Measurements from ENCODE around the gene MKKS.

DNA sequence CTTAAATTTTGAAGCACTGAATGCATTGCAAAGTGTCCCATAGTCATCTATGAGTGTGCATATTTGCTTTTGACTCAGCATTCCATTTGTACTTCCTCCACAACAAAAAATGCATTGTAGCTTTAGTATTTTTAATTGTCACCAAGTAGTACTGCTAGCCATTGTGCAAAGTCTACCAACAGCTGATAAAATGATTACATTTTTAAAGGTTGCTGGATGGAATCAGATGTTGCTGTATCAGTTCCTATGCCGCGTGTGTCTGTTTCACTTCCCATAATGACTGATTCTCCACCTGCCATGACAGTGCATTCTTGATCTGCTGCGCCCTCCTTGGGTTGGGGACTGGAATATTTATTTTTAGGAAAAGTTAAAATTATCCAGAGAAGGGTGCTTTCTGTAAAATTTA, 42.3 kb upstream of the MKKS start:
- TF ChIP-seq, protein P1, sequence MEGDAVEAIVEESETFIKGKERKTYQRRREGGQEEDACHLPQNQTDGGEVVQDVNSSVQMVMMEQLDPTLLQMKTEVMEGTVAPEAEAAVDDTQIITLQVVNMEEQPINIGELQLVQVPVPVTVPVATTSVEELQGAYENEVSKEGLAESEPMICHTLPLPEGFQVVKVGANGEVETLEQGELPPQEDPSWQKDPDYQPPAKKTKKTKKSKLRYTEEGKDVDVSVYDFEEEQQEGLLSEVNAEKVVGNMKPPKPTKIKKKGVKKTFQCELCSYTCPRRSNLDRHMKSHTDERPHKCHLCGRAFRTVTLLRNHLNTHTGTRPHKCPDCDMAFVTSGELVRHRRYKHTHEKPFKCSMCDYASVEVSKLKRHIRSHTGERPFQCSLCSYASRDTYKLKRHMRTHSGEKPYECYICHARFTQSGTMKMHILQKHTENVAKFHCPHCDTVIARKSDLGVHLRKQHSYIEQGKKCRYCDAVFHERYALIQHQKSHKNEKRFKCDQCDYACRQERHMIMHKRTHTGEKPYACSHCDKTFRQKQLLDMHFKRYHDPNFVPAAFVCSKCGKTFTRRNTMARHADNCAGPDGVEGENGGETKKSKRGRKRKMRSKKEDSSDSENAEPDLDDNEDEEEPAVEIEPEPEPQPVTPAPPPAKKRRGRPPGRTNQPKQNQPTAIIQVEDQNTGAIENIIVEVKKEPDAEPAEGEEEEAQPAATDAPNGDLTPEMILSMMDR (IDR thresholded peaks at IDR 0.05): no peak
- no peak for TF ChIP-seq EZH2 (IDR thresholded peaks at IDR 0.05; ENCODE audit: borderline replicate concordance, insufficient read depth, low read depth, low read length, poor library complexity, severe bottlenecking)
